Suprapubic skin (tissue), 4 donors: ENCODE measurements around the gene SLC16A11. TPM values are rescaled to one million over a fixed set of nuclear protein-coding genes. Genes with fewer than 3 reads are reported as not detected.
A peak's percentile ranks its signal among the peaks of the same experiment; 100 is the strongest.

ENCODE experiments used
- DNase-seq, 2 donors: peaks; one replicate each; pipeline ENCODE4 v3.0.0-alpha.2; 2019; ENCODE audit warnings: low spot score in 2 of 2
- H3K27ac ChIP-seq: fragments of 200-600 bp; sonication (generic); one replicate; pipeline ENCODE4 v1.5.1; 2019
- H3K27me3 ChIP-seq: fragments of 200-600 bp; sonication (generic); one replicate; pipeline ENCODE4 v1.5.1; 2019
- H3K36me3 ChIP-seq: fragments of 200-600 bp; sonication (generic); one replicate; pipeline ENCODE4 v1.5.1; 2019
- H3K4me1 ChIP-seq: fragments of 200-600 bp; sonication (generic); one replicate; pipeline ENCODE4 v1.5.1; 2019
- H3K4me3 ChIP-seq: fragments of 200-600 bp; sonication (generic); one replicate; pipeline ENCODE4 v1.5.1; 2019; ENCODE audit warnings: mild to moderate bottlenecking
- H3K9me3 ChIP-seq: fragments of 200-600 bp; sonication (generic); one replicate; pipeline ENCODE4 v1.5.1; 2019
- EP300 ChIP-seq: sonication (generic); formaldehyde crosslinking; IDR thresholded peaks from one replicate; pipeline ENCODE4 v1.6.1; 2017; ENCODE audit warnings: antibody characterized with exemption
- POLR2A ChIP-seq, 2 donors: fragments of 450-650 bp; IDR thresholded peaks; one replicate each; pipeline ENCODE4 v1.6.1; 2017; ENCODE audit warnings: antibody characterized with exemption in 2 of 2, mild to moderate bottlenecking in 2 of 2, moderate library complexity in 2 of 2
- POLR2AphosphoS5 ChIP-seq, 3 donors: sonication (generic); formaldehyde crosslinking; IDR thresholded peaks; one replicate each; pipeline ENCODE4 v1.6.1; 2017; ENCODE audit warnings: antibody characterized with exemption in 3 of 3
- WGBS: methylation state at CpG from one replicate; pipeline ENCODE4 v1.1.5; 2018; 5-methylcytosine and 5-hydroxymethylcytosine counted together
- total RNA-seq, 4 donors: library from RNA; depleted of rRNA; stranded (reverse); fragments of >200 nt; gene quantifications; one replicate each; pipeline ENCODE4 v1.1.0, GENCODE V29; 2016
- TF ChIP-seq, protein P1 (sequence below), 2 donors: fragments of 200-600 bp in 1 of 2; fragments of 450-650 bp in 1 of 2; sonication (generic) in 1 of 2; IDR thresholded peaks; one replicate each; pipeline ENCODE4 v1.5.1; 2016 to 2019; ENCODE audit warnings: antibody characterized with exemption in 2 of 2, mild to moderate bottlenecking in 1 of 2, moderate library complexity in 1 of 2

SLC16A11 gene
- total RNA-seq, 4 donors from 2014 or later: 0.26 to 10.8 (median 5.5) TPM

DNA sequence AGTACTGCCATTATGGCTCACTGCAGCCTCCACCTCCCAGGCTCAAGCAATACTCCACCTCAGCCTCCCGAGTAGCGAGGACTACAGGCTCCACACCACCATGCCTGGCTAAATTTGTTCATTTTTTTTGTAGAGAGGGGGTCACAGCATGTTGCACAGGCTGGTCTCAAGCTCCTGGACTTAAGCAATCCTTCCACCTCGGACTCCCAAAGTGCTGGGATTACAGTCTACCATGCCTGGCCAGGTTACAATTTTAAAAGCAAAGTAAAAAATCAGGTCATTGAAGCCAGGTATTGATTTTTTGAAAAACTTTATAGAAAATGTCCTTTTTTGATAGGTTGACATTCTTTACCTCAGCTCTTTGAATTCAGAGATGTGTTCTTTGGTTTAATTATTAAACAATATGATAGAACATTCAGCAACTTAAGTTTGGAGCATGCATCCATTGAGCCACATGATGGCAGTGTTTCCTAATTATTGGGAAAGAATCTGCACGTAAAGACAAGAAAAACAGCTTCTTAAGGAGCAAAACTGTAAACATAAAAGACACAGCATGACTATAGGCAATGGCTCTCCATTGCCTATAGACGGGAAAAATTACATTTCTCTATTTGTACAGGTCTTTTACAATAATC, 1.7 kb upstream of the SLC16A11 start:
- TF ChIP-seq, protein P1, sequence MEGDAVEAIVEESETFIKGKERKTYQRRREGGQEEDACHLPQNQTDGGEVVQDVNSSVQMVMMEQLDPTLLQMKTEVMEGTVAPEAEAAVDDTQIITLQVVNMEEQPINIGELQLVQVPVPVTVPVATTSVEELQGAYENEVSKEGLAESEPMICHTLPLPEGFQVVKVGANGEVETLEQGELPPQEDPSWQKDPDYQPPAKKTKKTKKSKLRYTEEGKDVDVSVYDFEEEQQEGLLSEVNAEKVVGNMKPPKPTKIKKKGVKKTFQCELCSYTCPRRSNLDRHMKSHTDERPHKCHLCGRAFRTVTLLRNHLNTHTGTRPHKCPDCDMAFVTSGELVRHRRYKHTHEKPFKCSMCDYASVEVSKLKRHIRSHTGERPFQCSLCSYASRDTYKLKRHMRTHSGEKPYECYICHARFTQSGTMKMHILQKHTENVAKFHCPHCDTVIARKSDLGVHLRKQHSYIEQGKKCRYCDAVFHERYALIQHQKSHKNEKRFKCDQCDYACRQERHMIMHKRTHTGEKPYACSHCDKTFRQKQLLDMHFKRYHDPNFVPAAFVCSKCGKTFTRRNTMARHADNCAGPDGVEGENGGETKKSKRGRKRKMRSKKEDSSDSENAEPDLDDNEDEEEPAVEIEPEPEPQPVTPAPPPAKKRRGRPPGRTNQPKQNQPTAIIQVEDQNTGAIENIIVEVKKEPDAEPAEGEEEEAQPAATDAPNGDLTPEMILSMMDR (IDR thresholded peaks at IDR 0.05): peak; percentile 60 to 63
- no peak for TF ChIP-seq POLR2AphosphoS5 (IDR thresholded peaks at IDR 0.05)
- TF ChIP-seq EP300: no peak
- no peak for TF ChIP-seq POLR2A (IDR thresholded peaks at IDR 0.05)
- DNase-seq: no peak
- H3K36me3 ChIP-seq: no peaks in the 10 kb centered on the region
- WGBS: 31% methylated on average over 5 of the region's 5 CpGs
- H3K4me3 ChIP-seq: peak overlapping the region; percentile 42
- peaks cover 8% of the 10 kb centered on the region for H3K27me3 ChIP-seq
- peaks cover 47% of the 10 kb centered on the region for H3K4me1 ChIP-seq
- peak overlapping the region; percentile 91 for H3K27ac ChIP-seq
- H3K9me3 ChIP-seq: no peaks in the 10 kb centered on the region

DNA sequence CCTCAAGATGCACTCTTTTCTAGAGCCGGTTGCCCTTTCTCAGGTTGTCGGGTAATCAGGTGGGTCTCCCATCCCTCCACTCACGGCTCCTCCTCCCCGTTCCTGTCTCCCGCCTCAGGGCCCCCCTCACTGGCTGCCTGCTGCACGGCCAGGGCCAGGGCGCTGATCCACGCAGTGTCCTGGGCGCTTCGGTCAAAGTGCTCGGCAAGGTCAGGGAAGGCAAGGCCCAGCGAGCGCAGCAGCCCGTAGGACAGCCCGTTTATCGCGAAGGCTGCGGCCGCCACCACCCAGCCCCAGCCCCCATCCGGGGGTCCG, 753 bp downstream of the SLC16A11 start:
- Histone ChIP-seq H3K36me3 (no peaks in the 10 kb centered on the region), H3K27me3 (peaks cover 8% of the 10 kb centered on the region), H3K9me3 (no peaks in the 10 kb centered on the region), H3K27ac (peak overlapping the region; percentile 60), H3K4me1 (peaks cover 47% of the 10 kb centered on the region), H3K4me3 (peak overlapping the region; percentile 50)
- DNase-seq: peak in 1 of 2 donors; percentile 79
- TF ChIP-seq POLR2A (IDR thresholded peaks at IDR 0.05) (no peak), POLR2AphosphoS5 (IDR thresholded peaks at IDR 0.05) (no peak)
- TF ChIP-seq, protein P1 (IDR thresholded peaks at IDR 0.05): no peak
- 2% methylated on average over 21 of the region's 21 CpGs for WGBS

DNA sequence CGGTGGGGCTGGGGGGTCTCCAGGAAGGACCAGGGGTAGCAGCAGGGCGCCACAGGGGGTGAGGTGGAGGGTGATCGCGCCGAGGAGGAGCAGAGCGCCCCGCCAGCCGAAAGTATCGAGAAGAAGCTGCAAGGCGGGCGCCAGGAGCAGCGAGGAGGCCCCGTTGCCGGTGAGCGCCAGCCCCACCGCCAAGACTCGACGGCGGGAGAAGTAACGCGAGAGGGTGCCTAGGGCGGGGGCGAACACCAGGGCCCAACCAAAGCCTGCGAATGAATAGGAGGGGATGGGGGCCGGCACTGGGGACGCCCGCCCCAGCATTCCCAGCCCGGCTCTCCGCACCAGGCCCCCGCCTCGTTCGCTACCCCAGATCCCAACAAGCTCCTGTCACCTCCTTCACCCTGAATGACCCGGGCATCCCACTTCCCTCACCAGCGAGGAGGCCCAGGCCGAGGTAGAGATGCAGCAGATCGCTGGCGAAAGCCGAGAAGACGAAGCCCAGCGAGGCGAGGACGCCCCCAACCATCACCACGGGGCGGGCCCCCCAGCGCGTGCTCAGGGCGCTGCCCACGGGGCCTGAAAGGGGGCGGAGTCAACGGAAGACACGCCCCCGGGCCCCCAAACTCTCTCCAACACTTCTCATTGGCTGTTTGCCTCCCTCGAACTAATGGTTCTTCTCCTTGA, 1.3 kb downstream of the SLC16A11 start:
- Histone ChIP-seq H3K9me3 (no peaks in the 10 kb centered on the region), H3K27me3 (peaks cover 8% of the 10 kb centered on the region), H3K4me1 (peaks cover 47% of the 10 kb centered on the region), H3K27ac (peak overlapping the region; percentile 60), H3K36me3 (no peaks in the 10 kb centered on the region), H3K4me3 (peak overlapping the region; percentile 50)
- 31% methylated on average over 15 of the region's 53 CpGs for WGBS
- DNase-seq: peak in 1 of 2 donors; percentile 80
- TF ChIP-seq POLR2A (IDR thresholded peaks at IDR 0.05): no peak
- TF ChIP-seq, protein P1 (IDR thresholded peaks at IDR 0.05): no peak
- TF ChIP-seq EP300: no peak
- no peak for TF ChIP-seq POLR2AphosphoS5 (IDR thresholded peaks at IDR 0.05)

DNA sequence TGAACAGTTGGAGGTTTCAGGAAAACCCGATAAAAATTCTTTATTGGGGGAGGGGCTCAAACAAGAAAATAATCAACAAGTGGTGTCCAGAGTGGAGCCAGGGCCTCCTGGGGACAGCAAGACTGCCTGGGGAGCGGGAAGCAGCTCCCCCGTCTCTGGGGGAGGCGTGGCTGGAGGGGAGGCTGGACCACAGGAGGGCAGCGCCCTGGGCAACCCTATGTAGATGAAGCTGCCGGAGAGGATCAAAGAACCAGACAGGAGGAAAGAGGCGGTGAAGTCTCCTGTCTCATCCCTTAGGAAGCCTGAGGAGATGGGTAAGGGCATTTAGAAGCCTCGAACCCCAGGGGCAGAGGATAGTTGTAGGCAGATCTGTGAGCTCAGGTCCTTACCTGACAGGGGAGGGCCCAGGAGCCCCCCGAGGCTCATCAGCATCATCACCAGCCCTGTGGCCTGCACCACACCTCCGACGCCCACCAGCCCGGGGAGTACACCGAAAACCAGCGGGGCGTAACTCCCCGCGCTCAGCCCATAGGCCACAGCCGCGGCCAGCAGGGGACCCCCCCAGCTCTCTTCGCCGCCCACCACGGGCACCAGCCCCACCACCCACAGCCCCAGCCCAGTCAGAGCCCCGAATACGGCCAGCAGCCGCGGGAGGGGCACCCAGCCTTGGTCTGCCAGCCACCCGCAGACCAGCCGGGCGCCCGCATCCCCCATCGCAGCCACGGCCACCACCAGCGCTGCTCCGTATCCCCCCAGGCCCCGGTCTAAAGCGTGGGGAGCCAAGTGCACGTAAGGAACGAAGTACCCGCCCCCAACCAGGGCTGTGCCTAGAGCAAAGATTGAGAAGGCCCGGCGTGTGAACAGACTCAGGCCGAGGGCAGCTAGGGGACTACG, 2.0 kb downstream of the SLC16A11 start:
- WGBS: 54% methylated on average over 23 of the region's 43 CpGs
- TF ChIP-seq, protein P1 (IDR thresholded peaks at IDR 0.05): no peak
- TF ChIP-seq POLR2A (IDR thresholded peaks at IDR 0.05) (no peak), POLR2AphosphoS5 (IDR thresholded peaks at IDR 0.05) (no peak), EP300 (no peak)
- Histone ChIP-seq H3K27ac (peak overlapping the region; percentile 60), H3K4me1 (peaks cover 42% of the 10 kb centered on the region), H3K4me3 (peak overlapping the region; percentile 50), H3K27me3 (peaks cover 8% of the 10 kb centered on the region), H3K9me3 (no peaks in the 10 kb centered on the region), H3K36me3 (no peaks in the 10 kb centered on the region)
- DNase-seq: no peak

DNA sequence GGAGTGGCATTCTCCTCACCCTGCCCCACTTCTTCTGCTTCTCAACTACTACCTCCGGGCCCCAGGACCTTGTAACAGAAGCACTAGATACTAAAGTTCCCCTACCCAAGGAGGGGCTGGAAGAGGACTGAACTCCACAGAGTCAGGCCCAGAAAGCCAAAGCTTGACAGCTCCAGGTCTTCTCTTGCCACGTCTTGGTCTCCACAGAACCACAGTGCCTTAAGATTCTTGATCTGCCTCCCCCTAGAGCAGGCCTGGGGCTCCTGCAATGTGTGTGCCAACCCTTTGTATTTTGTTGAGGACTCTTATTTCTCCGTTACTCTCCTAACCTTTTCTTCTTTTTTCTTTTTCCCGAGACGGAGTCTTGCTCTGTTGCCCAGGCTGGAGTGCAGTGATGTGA, 4.1 kb downstream of the SLC16A11 start:
- 93% methylated on average over 5 of the region's 5 CpGs for WGBS
- Histone ChIP-seq H3K27ac (no peak overlapping the region), H3K9me3 (no peaks in the 10 kb centered on the region), H3K27me3 (peaks cover 8% of the 10 kb centered on the region), H3K36me3 (no peaks in the 10 kb centered on the region), H3K4me1 (peaks cover 41% of the 10 kb centered on the region), H3K4me3 (no peak overlapping the region)
- TF ChIP-seq POLR2A (IDR thresholded peaks at IDR 0.05) (no peak), POLR2AphosphoS5 (IDR thresholded peaks at IDR 0.05) (no peak), EP300 (no peak)
- TF ChIP-seq, protein P1 (IDR thresholded peaks at IDR 0.05): no peak
- DNase-seq: no peak
